Body of pancreas (tissue), 4 donors: ENCODE measurements around the gene DDX3X. TPM values are rescaled to one million over a fixed set of nuclear protein-coding genes. Genes with fewer than 3 reads are reported as not detected.
"Not testable (repeated sequence)": the region's sequence is repeated elsewhere in the genome, so short reads cannot be mapped to it uniquely, and the experiment has no call there.

ENCODE experiments used
- ATAC-seq: fragments of 150-250 bp; one replicate; pipeline ENCODE4 v1.9.1; 2016
- DNase-seq, 4 donors: peaks; one replicate each; pipeline ENCODE4 v3.0.0-alpha.2; 2019
- H3K27ac ChIP-seq, 4 donors: fragments of 200-600 bp; sonication (generic); 1 replicate in 3 of 4; 2 replicates in 1 of 4; pipeline versions ENCODE4 v1.5.1 to v1.6.1; 2016 to 2019; ENCODE audit warnings: mild to moderate bottlenecking in 1 of 4, mixed read lengths in 1 of 4, moderate library complexity in 1 of 4
- H3K27me3 ChIP-seq, 2 donors: fragments of 200-600 bp; sonication (generic); one replicate each; pipeline ENCODE4 v1.6.0; 2016; ENCODE audit warnings: mild to moderate bottlenecking in 1 of 2
- H3K36me3 ChIP-seq, 2 donors: fragments of 200-600 bp; sonication (generic); replicated peaks in 1 of 2; 2 replicates each; pipeline ENCODE4 v1.5.1; 2016; ENCODE audit warnings: low read depth in 2 of 2; ENCODE audit not compliant: insufficient read depth in 1 of 2
- H3K4me1 ChIP-seq: fragments of 200-600 bp; sonication (generic); one replicate; pipeline ENCODE4 v1.6.0; 2016
- H3K4me3 ChIP-seq, 2 donors: fragments of 200-600 bp; sonication (generic); 1 replicate in 1 of 2; 2 replicates in 1 of 2; pipeline ENCODE4 v1.5.1; 2016 to 2019
- H3K9me3 ChIP-seq, 3 donors: fragments of 200-600 bp; sonication (generic); 1 replicate in 2 of 3; 2 replicates in 1 of 3; pipeline ENCODE4 v1.5.1; 2016
- POLR2A ChIP-seq, 3 donors: fragments of 450-650 bp; IDR thresholded peaks; one replicate each; pipeline ENCODE4 v1.6.1; 2016; ENCODE audit warnings: antibody characterized with exemption in 3 of 3, mild to moderate bottlenecking in 2 of 3
- WGBS, 2 donors: methylation state at CpG; one replicate each; pipeline ENCODE4 v1.1.5; 2017; 5-methylcytosine and 5-hydroxymethylcytosine counted together
- intact Hi-C: fragments of 100-400 bp; cut with DNase I; formaldehyde crosslinking; loops from one replicate; pipeline ENCODE4 v1.15.1; 2023
- total RNA-seq, 2 donors: library from RNA; depleted of rRNA; stranded (reverse); fragments of >200 nt; gene quantifications; one replicate each; pipeline ENCODE4 v1.1.0, GENCODE V29; 2016
- TF ChIP-seq, protein P1 (sequence below), 7 experiments: fragments of 450-650 bp in 4 of 7; fragments of 200-600 bp in 3 of 7; sonication (generic) in 3 of 7; IDR thresholded peaks; one replicate each; pipeline ENCODE4 v1.5.1; 2016 to 2019; ENCODE audit warnings: antibody characterized with exemption in 7 of 7

DDX3X gene
- total RNA-seq, 2 donors from 2014 or later: 104 to 127 TPM

DNA sequence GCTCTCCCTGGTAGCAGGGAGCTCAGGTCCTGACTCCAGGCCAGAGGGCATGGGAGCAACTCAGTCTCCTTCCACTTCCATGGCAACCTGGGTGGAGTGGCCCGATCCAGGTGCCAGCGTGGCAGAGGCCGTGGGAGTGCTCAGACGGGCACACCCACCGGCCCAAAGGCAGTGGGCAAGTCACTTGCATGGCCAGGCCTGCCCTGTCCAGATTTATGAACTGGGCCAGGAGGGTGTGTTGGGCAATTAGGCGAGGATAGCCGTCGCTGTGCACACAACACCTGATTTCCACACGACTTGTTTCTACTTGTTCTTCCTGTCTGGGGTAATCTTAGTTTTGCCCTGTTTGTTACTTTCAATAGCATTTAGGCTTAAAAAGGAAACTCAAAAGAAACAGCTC, 57.6 kb downstream of the DDX3X start:
- no peaks in the 10 kb centered on the region for H3K9me3 ChIP-seq
- no peak for TF ChIP-seq POLR2A (IDR thresholded peaks at IDR 0.05)
- TF ChIP-seq, protein P1, sequence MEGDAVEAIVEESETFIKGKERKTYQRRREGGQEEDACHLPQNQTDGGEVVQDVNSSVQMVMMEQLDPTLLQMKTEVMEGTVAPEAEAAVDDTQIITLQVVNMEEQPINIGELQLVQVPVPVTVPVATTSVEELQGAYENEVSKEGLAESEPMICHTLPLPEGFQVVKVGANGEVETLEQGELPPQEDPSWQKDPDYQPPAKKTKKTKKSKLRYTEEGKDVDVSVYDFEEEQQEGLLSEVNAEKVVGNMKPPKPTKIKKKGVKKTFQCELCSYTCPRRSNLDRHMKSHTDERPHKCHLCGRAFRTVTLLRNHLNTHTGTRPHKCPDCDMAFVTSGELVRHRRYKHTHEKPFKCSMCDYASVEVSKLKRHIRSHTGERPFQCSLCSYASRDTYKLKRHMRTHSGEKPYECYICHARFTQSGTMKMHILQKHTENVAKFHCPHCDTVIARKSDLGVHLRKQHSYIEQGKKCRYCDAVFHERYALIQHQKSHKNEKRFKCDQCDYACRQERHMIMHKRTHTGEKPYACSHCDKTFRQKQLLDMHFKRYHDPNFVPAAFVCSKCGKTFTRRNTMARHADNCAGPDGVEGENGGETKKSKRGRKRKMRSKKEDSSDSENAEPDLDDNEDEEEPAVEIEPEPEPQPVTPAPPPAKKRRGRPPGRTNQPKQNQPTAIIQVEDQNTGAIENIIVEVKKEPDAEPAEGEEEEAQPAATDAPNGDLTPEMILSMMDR (IDR thresholded peaks at IDR 0.05): no peak
- no peak for DNase-seq
- intact Hi-C loops: no loop called here
- H3K27me3 ChIP-seq: no peaks in the 10 kb centered on the region
- 40 to 88% methylated on average over 1 to 9 of the region's 9 CpGs for whole genome bisulfite sequencing, 2 donors
- H3K4me1 ChIP-seq: no peaks in the 10 kb centered on the region
- H3K27ac ChIP-seq: no peak overlapping the region
- no peak for ATAC-seq
- no peaks in the 10 kb centered on the region for H3K36me3 ChIP-seq
- no peak overlapping the region for H3K4me3 ChIP-seq

DNA sequence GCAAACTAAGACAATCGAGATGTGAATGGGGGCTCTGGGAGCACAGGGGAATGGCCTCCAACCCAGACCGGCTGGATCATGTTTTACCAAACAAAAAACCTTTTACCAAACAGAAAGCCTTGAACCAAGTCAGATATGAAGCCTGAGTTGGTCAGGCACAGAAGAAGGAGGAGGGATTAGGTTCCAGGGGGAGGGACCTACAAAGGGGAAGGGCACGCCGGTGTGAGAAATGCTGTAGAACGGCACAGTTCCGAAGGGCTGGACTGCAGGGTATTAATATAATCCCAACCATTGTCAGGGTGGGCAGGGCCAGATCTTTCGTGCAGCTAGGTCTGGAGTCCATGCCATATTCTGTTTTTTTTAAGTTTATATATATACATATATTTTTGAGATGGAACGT, 60.3 kb downstream of the DDX3X start:
- Histone ChIP-seq H3K4me3 (no peak overlapping the region), H3K4me1 (no peaks in the 10 kb centered on the region), H3K27me3 (no peaks in the 10 kb centered on the region), H3K9me3 (no peaks in the 10 kb centered on the region), H3K36me3 (no peaks in the 10 kb centered on the region), H3K27ac (no peak overlapping the region)
- WGBS, 2 donors: 28 to 55% methylated on average over 5 to 7 of the region's 8 CpGs
- intact Hi-C loops: no loop called here
- TF ChIP-seq, protein P1 (IDR thresholded peaks at IDR 0.05): no peak
- no peak for TF ChIP-seq POLR2A (IDR thresholded peaks at IDR 0.05)
- no peak for ATAC-seq
- DNase-seq: no peak

DNA sequence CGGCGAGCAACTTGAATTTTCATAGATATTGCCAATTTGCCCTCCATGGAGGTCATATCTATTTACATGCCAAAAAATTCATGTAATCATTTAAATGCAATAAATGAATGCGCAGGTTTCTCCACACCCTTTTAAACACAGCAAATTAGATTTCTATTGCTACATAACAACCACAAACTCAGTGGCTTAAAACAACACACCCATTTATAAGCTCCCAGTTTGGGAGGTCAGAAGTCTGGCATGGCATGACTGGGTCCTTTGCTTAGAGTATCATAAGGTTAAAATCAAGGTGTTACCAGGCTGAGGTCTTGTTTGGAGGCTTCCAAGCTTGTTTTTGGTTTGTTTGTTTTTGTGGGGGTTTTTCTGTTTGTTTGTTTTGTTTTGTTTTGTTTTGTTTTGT, 63.3 kb downstream of the DDX3X start:
- WGBS, 2 donors: 86 to 100% methylated on average over 1 to 3 of the region's 3 CpGs
- no peak overlapping the region for H3K4me3 ChIP-seq
- DNase-seq: no peak
- ATAC-seq: no peak
- no peak for TF ChIP-seq POLR2A (IDR thresholded peaks at IDR 0.05)
- TF ChIP-seq, protein P1 (IDR thresholded peaks at IDR 0.05): no peak
- no peaks in the 10 kb centered on the region for H3K27me3 ChIP-seq
- no peaks in the 10 kb centered on the region for H3K9me3 ChIP-seq
- no peaks in the 10 kb centered on the region for H3K36me3 ChIP-seq
- no peak overlapping the region for H3K27ac ChIP-seq
- intact Hi-C loops: no loop called here
- H3K4me1 ChIP-seq: no peaks in the 10 kb centered on the region

DNA sequence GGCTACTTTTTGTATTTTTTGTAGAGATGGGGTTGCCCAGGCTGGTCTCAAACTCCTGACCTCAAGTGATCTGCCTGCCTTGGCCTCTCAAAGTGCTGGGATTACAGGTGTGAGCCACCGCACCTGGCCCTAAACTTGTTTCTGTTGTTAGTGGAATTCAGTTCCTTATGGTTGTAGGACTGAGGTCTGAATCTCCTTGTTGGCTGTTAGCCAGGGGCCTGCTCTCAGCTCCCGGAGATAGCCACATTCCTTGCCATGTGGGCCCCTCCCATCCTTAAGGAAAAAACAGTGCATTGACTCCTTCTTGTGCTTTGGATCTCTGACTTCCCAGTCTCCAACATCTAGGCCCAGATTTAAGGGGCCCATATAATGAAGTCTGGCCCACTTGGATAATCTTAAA, 63.8 kb downstream of the DDX3X start:
- H3K27me3 ChIP-seq: no peaks in the 10 kb centered on the region
- no peak overlapping the region for H3K27ac ChIP-seq
- H3K4me1 ChIP-seq: no peaks in the 10 kb centered on the region
- TF ChIP-seq, protein P1 (IDR thresholded peaks at IDR 0.05): no peak
- TF ChIP-seq POLR2A (IDR thresholded peaks at IDR 0.05): no peak
- H3K4me3 ChIP-seq: no peak overlapping the region
- intact Hi-C loops: no loop called here
- WGBS, 2 donors: 89 to 100% methylated on average over 1 to 2 of the region's 2 CpGs
- ATAC-seq: no peak
- no peaks in the 10 kb centered on the region for H3K9me3 ChIP-seq
- DNase-seq: no peak
- H3K36me3 ChIP-seq: no peaks in the 10 kb centered on the region

DNA sequence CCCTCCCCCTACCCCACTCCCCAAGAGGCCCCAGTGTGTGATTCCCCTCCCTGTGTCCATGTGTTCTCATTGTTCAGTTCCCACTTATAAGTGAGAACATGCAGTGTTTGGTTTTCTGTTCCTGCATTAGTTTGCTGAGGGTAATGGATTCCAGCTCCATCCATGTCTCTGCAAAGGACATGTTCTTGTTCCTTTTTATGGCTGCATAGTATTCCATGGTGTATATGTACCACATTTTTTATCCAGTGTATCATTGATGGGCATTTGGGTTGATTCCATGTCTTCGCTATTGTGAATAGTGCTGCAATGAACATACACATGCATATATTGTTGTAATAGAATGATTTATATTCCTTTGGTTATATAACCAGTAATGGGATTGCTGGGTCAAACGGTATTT, 68.6 kb downstream of the DDX3X start:
- H3K27ac ChIP-seq, DNase-seq, H3K36me3 ChIP-seq, H3K9me3 ChIP-seq, intact Hi-C loops, ATAC-seq, H3K27me3 ChIP-seq, H3K4me1 ChIP-seq, H3K4me3 ChIP-seq: not testable (repeated sequence)
- WGBS, 2 donors: 78 to 96% methylated on average over 2 of the region's 2 CpGs
